ENCODE data around the gene SHF.

GRCh38 chr15:45131510-45131909, 56.3 kb downstream of the SHF start:
- TF ChIP-seq CTCF (conservative IDR thresholded peaks at IDR 0.05 in 1 of 2, IDR thresholded peaks at IDR 0.05 in 1 of 2; ENCODE audit: extremely low read depth in 1 of 2, insufficient read depth in 1 of 2, low read depth in 1 of 2, low read length in 2 of 2) (no peak), EZH2 (IDR thresholded peaks at IDR 0.05; ENCODE audit: borderline replicate concordance, low read length) (no peak)
